22Rv1 (cell line): ENCODE results near the gene SURF6.

Source experiments
- H3K27ac ChIP-seq: fragments of 450-650 bp; 2 replicates; pipeline ENCODE4 v1.5.1; 2017
- ZFX ChIP-seq: fragments of 450-650 bp; IDR thresholded peaks from 2 replicates; pipeline ENCODE4 v1.6.1; 2017; ENCODE audit warnings: antibody characterized with exemption, borderline replicate concordance
- TF ChIP-seq, protein P1 (sequence below): fragments of 450-650 bp; IDR thresholded peaks from 2 replicates; pipeline ENCODE4 v1.5.1; 2017; ENCODE audit warnings: mild to moderate bottlenecking

Gene SURF6

DNA sequence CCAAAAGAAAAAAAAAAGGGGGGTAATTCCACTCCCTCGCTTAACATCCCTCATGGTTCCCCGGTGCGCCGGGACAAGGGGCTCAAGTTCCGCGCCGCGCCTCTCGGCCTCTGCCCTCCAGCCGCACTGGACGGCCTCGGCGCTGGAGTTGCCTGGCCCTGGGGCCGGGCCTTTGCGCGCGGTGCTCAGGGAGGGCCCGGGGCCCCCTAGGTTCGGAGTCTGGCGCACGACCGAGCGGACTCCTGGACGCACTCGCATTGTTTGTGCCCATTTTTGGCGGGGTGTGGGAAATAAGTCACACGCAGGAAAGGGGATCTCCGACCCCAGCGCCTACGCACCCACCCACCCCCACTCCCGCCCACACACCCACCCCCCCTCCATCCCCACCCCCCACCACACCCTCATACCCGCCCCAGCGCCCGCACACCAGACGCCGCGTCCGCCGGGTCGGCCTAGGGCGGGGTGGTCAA, 11.6 kb upstream of the SURF6 start:
- TF ChIP-seq ZFX, result no peak
- TF ChIP-seq, protein P1, sequence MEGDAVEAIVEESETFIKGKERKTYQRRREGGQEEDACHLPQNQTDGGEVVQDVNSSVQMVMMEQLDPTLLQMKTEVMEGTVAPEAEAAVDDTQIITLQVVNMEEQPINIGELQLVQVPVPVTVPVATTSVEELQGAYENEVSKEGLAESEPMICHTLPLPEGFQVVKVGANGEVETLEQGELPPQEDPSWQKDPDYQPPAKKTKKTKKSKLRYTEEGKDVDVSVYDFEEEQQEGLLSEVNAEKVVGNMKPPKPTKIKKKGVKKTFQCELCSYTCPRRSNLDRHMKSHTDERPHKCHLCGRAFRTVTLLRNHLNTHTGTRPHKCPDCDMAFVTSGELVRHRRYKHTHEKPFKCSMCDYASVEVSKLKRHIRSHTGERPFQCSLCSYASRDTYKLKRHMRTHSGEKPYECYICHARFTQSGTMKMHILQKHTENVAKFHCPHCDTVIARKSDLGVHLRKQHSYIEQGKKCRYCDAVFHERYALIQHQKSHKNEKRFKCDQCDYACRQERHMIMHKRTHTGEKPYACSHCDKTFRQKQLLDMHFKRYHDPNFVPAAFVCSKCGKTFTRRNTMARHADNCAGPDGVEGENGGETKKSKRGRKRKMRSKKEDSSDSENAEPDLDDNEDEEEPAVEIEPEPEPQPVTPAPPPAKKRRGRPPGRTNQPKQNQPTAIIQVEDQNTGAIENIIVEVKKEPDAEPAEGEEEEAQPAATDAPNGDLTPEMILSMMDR, result no peak
- peak overlapping the region; percentile 92 for H3K27ac ChIP-seq

DNA sequence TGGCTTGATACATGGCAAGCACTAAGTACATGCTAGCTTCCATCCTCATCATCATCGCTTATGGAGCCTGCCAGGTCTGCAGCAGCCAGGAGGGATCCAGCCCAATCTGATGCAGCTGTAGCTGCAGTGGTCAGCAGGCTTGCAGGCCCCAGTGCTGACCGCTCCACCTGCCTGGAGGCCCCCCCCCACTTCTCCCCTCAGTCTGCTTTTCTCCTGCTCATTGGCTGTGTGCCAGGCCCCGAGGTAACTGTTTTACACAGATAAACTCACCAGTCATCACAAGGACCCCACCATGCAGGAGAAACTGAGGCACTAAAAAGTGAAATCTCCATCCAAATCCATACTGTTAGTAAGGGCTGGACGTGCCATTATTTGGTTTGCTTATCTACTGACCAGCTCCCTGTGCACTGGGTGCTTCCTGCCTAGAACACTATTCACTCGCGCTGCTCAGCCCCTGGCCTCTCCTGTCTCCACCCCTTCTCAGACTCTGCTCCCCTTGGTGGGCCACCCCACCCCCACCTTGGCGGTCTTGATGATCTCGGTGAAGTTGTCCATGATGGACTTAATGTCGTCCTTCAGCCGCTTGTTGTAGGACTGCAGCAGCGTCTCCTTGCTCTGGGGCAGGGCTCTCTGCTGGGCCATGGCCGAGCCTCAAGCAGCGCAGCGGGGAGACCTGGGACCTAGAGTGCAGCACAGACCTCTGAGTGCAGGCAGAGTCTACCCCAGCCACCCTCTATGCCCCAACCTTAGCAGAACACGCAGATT, 10.2 kb upstream of the SURF6 start:
- no peak for TF ChIP-seq ZFX
- TF ChIP-seq, protein P1, result no peak
- H3K27ac ChIP-seq, result peak overlapping the region; percentile 92

DNA sequence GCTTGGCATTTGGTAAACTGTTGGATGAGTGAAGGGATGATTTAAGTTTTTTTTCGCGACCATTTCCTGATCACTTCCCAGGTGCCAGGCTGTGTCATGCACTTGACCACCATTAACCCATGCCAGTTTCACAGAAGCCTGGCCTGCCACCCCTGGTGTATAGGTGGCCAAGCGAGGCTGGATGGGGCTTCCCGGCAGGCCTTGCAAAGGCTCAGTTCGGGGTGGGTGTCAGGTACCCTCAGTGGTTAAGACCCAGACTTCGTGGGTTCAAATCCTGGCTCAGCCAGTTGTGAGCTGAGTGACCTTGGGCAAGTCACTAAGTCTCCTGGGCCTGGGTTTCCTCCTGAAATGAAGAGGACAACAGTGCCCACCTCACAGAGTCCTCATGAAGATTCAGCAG, 9.6 kb upstream of the SURF6 start:
- H3K27ac ChIP-seq, result no peak overlapping the region
- no peak for TF ChIP-seq ZFX
- TF ChIP-seq, protein P1, result no peak

- no peak for TF ChIP-seq ZFX
- TF ChIP-seq, protein P1, result no peak
These were observed 9.0 kb upstream of the SURF6 start for GRCh38 chr9:133344979-133345378.

DNA sequence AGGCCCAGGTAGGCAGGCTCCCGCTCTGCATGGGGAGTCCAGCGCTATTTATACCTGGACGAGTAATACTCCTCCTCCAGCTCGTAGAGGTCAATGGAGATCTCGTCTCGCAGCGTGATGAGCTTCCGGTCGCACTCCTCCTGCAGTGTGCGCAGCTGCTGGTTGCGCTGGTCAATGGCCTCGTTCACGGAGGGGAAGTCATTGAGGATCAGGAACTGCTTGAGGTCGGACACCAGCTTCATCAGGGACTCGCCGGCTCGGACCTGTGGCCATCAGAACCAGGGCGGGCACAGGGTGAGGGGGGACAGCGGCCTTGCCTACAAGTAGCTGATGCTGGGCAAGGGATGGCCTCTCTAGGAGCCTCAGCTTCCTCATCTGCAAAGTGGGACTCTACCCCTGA, 8.1 kb upstream of the SURF6 start:
- TF ChIP-seq, protein P1, result no peak
- TF ChIP-seq ZFX, result no peak
- H3K27ac ChIP-seq, result no peak overlapping the region

More at GRCh38 chr9:133344979-133345378, 9.0 kb upstream of the SURF6 start:
- no peak overlapping the region for H3K27ac ChIP-seq

- TF ChIP-seq ZFX, result no peak
- TF ChIP-seq, protein P1, result no peak
- H3K27ac ChIP-seq, result no peak overlapping the region
These were observed 6.6 kb upstream of the SURF6 start for GRCh38 chr9:133342570-133342969.

- no peak overlapping the region for H3K27ac ChIP-seq
- no peak for TF ChIP-seq ZFX
- TF ChIP-seq, protein P1, result peak; percentile 16
These were observed 6.0 kb upstream of the SURF6 start for GRCh38 chr9:133342069-133342406.
